HPDE6-E6E7 (cell line): ENCODE measurements around the gene DLGAP4.

ENCODE experiments used
- DNase-seq: peaks from one replicate; pipeline ENCODE4 v3.0.0; 2011; ENCODE audit warnings: missing footprints; ENCODE audit errors: extremely low spot score

The DLGAP4 gene

GRCh38 chr20:36384022-36384619 is 78.0 kb downstream of the DLGAP4 start:
- DNase-seq, result peak; percentile 70

GRCh38 chr20:36385503-36385902 is 79.4 kb downstream of the DLGAP4 start:
- DNase-seq, result no peak

GRCh38 chr20:36386236-36386635 is 80.1 kb downstream of the DLGAP4 start:
- no peak for DNase-seq

- DNase-seq, result no peak
These were observed 84.1 kb downstream of the DLGAP4 start for GRCh38 chr20:36390269-36390668.

GRCh38 chr20:36390719-36391415 is 84.7 kb downstream of the DLGAP4 start:
- DNase-seq, result no peak

GRCh38 chr20:36391456-36391855 is 85.3 kb downstream of the DLGAP4 start:
- DNase-seq, result no peak

- no peak for DNase-seq
These were observed 85.8 kb downstream of the DLGAP4 start for GRCh38 chr20:36391955-36392354.

GRCh38 chr20:36392989-36393388 is 86.8 kb downstream of the DLGAP4 start:
- no peak for DNase-seq

GRCh38 chr20:36394340-36394965 is 88.3 kb downstream of the DLGAP4 start:
- peak; percentile 73 for DNase-seq

- DNase-seq, result no peak
These were observed 90.2 kb downstream of the DLGAP4 start for GRCh38 chr20:36396340-36396739.

- no peak for DNase-seq
These were observed 90.9 kb downstream of the DLGAP4 start for GRCh38 chr20:36396847-36397630.

GRCh38 chr20:36398515-36398914 is 92.4 kb downstream of the DLGAP4 start:
- no peak for DNase-seq

GRCh38 chr20:36399147-36399968 is 93.2 kb downstream of the DLGAP4 start:
- DNase-seq, result peak; percentile 68

- no peak for DNase-seq
These were observed 93.9 kb downstream of the DLGAP4 start for GRCh38 chr20:36399969-36400545.

GRCh38 chr20:36400909-36401735 is 95.0 kb downstream of the DLGAP4 start:
- DNase-seq, result no peak

- DNase-seq, result no peak
These were observed 96.6 kb downstream of the DLGAP4 start for GRCh38 chr20:36402708-36403107.

GRCh38 chr20:36404435-36404978 is 98.4 kb downstream of the DLGAP4 start:
- DNase-seq, result no peak

- DNase-seq, result no peak
These were observed 99.1 kb downstream of the DLGAP4 start for GRCh38 chr20:36405255-36405654.

- no peak for DNase-seq
These were observed 101.1 kb downstream of the DLGAP4 start for GRCh38 chr20:36407199-36407733.

- DNase-seq, result peak; percentile 100
These were observed 102.1 kb downstream of the DLGAP4 start for GRCh38 chr20:36408219-36408618.
